GM12874 (cell line): Measurements from ENCODE around the gene CPNE2.

Source experiments
- CTCF ChIP-seq: IDR thresholded peaks from 2 replicates; pipeline ENCODE4 v1.5.1; 2011; ENCODE audit warnings: low read depth, mild to moderate bottlenecking, control low read depth, low read length, moderate library complexity; ENCODE audit not compliant: insufficient read depth

Gene CPNE2

GRCh38 chr16:57192146-57192545 is 99.8 kb downstream of the CPNE2 start:
- TF ChIP-seq CTCF: no peak

- no peak for TF ChIP-seq CTCF
Observed at GRCh38 chr16:57192720-57193486, 100.5 kb downstream of the CPNE2 start.

- no peak for TF ChIP-seq CTCF
Observed at GRCh38 chr16:57194512-57194911, 102.1 kb downstream of the CPNE2 start.

- no peak for TF ChIP-seq CTCF
Observed at GRCh38 chr16:57196286-57196685, 103.9 kb downstream of the CPNE2 start.

GRCh38 chr16:57196753-57197152 is 104.4 kb downstream of the CPNE2 start:
- TF ChIP-seq CTCF: no peak
